DMS79 (cell line): ENCODE measurements around the gene CAMK2A.

Source experiments
- DNase-seq: peaks from one replicate; lab custom pipeline; 2025; lab: John Stamatoyannopoulos, UW

Gene CAMK2A

GRCh38 chr5:150300496-150301169 is 11.1 kb upstream of the CAMK2A start:
- no peak for DNase-seq

- no peak for DNase-seq
Measured at GRCh38 chr5:150299571-150300327, 10.2 kb upstream of the CAMK2A start.

GRCh38 chr5:150298701-150299451 is 9.3 kb upstream of the CAMK2A start:
- DNase-seq, result no peak

GRCh38 chr5:150297934-150298595 is 8.5 kb upstream of the CAMK2A start:
- no peak for DNase-seq

- DNase-seq, result no peak
Measured at GRCh38 chr5:150297236-150297890, 7.8 kb upstream of the CAMK2A start.

GRCh38 chr5:150296496-150296895 is 6.9 kb upstream of the CAMK2A start:
- DNase-seq, result no peak

GRCh38 chr5:150295741-150296486 is 6.3 kb upstream of the CAMK2A start:
- DNase-seq, result no peak

GRCh38 chr5:150295172-150295634 is 5.6 kb upstream of the CAMK2A start:
- no peak for DNase-seq

- no peak for DNase-seq
Measured at GRCh38 chr5:150294551-150295071, 5.0 kb upstream of the CAMK2A start.

GRCh38 chr5:150293091-150293941 is 3.7 kb upstream of the CAMK2A start:
- no peak for DNase-seq

GRCh38 chr5:150291388-150292385 is 2.1 kb upstream of the CAMK2A start:
- no peak for DNase-seq

- DNase-seq, result no peak
Measured at GRCh38 chr5:150288791-150289190, 782 bp downstream of the CAMK2A start.

- no peak for DNase-seq
Measured at GRCh38 chr5:150288361-150288760, 1.2 kb downstream of the CAMK2A start.

- no peak for DNase-seq
Measured at GRCh38 chr5:150286820-150287219, 2.8 kb downstream of the CAMK2A start.

GRCh38 chr5:150285114-150285513 is 4.5 kb downstream of the CAMK2A start:
- no peak for DNase-seq

- no peak for DNase-seq
Measured at GRCh38 chr5:150284311-150284710, 5.3 kb downstream of the CAMK2A start.

- DNase-seq, result no peak
Measured at GRCh38 chr5:150283904-150284303, 5.7 kb downstream of the CAMK2A start.

- DNase-seq, result no peak
Measured at GRCh38 chr5:150281987-150282386, 7.6 kb downstream of the CAMK2A start.
